H1 (cell line): Measurements from ENCODE around the gene LAYN. TPM values are rescaled to one million over a fixed set of nuclear protein-coding genes. Genes with fewer than 3 reads are reported as not detected.

ENCODE experiments used
- CTCF ChIA-PET: fragments of 300-600 bp; sonication (Branson Sonifier 250); formaldehyde crosslinking; loops from one replicate; lab custom pipeline; 2021; ENCODE audit not compliant: partially characterized antibody; lab: Charles Lee
- POLR2A ChIA-PET: fragments of 300-600 bp; sonication (Branson Sonifier 250); formaldehyde crosslinking; loops from one replicate; lab custom pipeline; 2021; ENCODE audit warnings: inconsistent platforms; ENCODE audit not compliant: partially characterized antibody; lab: Charles Lee
- DNase-seq, 2 experiments: peaks; one replicate each; pipeline versions ENCODE4 v3.0.0 to v3.0.0-alpha.2; 2010 to 2022; ENCODE audit warnings: low spot score in 2 of 2, low read depth in 1 of 2, mixed read lengths in 1 of 2
- FAIRE-seq: peaks from 2 replicates; lab custom pipeline; 2011; peaks lifted over from hg19 to GRCh38; lab: Jason Lieb, UNC
- H2AFZ ChIP-seq: 2 replicates; pipeline ENCODE4 v1.8.1; 2012; ENCODE audit warnings: low read length, inconsistent platforms
- H2AK5ac ChIP-seq: 2 replicates; pipeline ENCODE4 v1.6.1; 2013; ENCODE audit warnings: low read depth, low read length
- H2BK120ac ChIP-seq: replicated peaks from 2 replicates; pipeline ENCODE3; 2013; ENCODE audit warnings: low read depth, low read length, inconsistent platforms
- H2BK12ac ChIP-seq: 2 replicates; pipeline ENCODE4 v1.6.1; 2013; ENCODE audit warnings: low read depth, low read length
- H2BK15ac ChIP-seq: 2 replicates; pipeline ENCODE4 v1.6.1; 2013; ENCODE audit warnings: low read length
- H2BK20ac ChIP-seq: 2 replicates; pipeline ENCODE4 v1.6.1; 2013; ENCODE audit warnings: low read length
- H2BK5ac ChIP-seq: 2 replicates; pipeline ENCODE4 v1.6.1; 2013; ENCODE audit warnings: low read depth, low read length
- H3K14ac ChIP-seq: 2 replicates; pipeline ENCODE4 v1.6.1; 2013; ENCODE audit warnings: inconsistent platforms; ENCODE audit not compliant: insufficient read length
- H3K18ac ChIP-seq: 2 replicates; pipeline ENCODE4 v1.6.1; 2013; ENCODE audit warnings: low read length; ENCODE audit errors: extremely low read depth
- H3K23ac ChIP-seq: 2 replicates; pipeline ENCODE4 v1.6.1; 2013; ENCODE audit warnings: inconsistent platforms; ENCODE audit not compliant: insufficient read length
- H3K23me2 ChIP-seq: 2 replicates; pipeline ENCODE4 v1.6.1; 2013; ENCODE audit warnings: low read depth, low read length
- H3K27ac ChIP-seq: 2 replicates; pipeline ENCODE4 v1.6.1; 2011; ENCODE audit warnings: low read depth, low read length, inconsistent platforms
- H3K27me3 ChIP-seq, 4 experiments: replicated peaks in 1 of 4; 1 replicate in 1 of 4; 2 replicates in 3 of 4; pipeline versions ENCODE4 v1.6.1 to v1.8.1; 2011 to 2013; ENCODE audit warnings: low read length in 3 of 4, mild to moderate bottlenecking in 3 of 4, inconsistent platforms in 2 of 4, mixed read lengths in 2 of 4, moderate library complexity in 1 of 4; ENCODE audit not compliant: control insufficient read depth in 3 of 4, insufficient read depth in 3 of 4; ENCODE audit errors: extremely low read depth in 1 of 4
- H3K36me3 ChIP-seq, 4 experiments: 2 replicates each; pipeline versions ENCODE4 v1.6.1 to v1.8.1; 2011 to 2013; ENCODE audit warnings: mild to moderate bottlenecking in 4 of 4, low read length in 3 of 4, moderate library complexity in 2 of 4, control low read depth in 1 of 4, inconsistent platforms in 1 of 4; ENCODE audit not compliant: insufficient read depth in 4 of 4, control insufficient read depth in 2 of 4
- H3K4ac ChIP-seq: replicated peaks from 2 replicates; pipeline ENCODE3; 2013; ENCODE audit warnings: low read length, low read depth, mixed read lengths, inconsistent platforms; ENCODE audit not compliant: insufficient read length
- H3K4me1 ChIP-seq, 4 experiments: replicated peaks in 1 of 4; 1 replicate in 1 of 4; 2 replicates in 3 of 4; pipeline versions ENCODE4 v1.6.1 to v1.8.1; 2011 to 2013; ENCODE audit warnings: low read length in 3 of 4, inconsistent platforms in 2 of 4, mixed read lengths in 1 of 4; ENCODE audit not compliant: insufficient read depth in 4 of 4, control insufficient read depth in 3 of 4
- H3K4me2 ChIP-seq, 2 experiments: 2 replicates each; pipeline versions ENCODE4 v1.6.1 to v1.8.1; 2011 to 2013; ENCODE audit warnings: low read depth in 2 of 2, low read length in 2 of 2, control low read depth in 1 of 2, inconsistent platforms in 1 of 2, mild to moderate bottlenecking in 1 of 2; ENCODE audit not compliant: insufficient read depth in 1 of 2
- H3K4me3 ChIP-seq, 4 experiments: fragments of 200-600, 300-600 bp in 1 of 4; sonication (generic), shearing (Covaris generic), sonication (Bioruptor Twin) in 1 of 4; 2 replicates each; pipeline versions ENCODE4 v1.5.1 to v1.8.1; 2011 to 2016; ENCODE audit warnings: low read length in 4 of 4, low read depth in 3 of 4, control low read depth in 2 of 4, inconsistent platforms in 2 of 4, mild to moderate bottlenecking in 2 of 4, mixed read lengths in 1 of 4, moderate library complexity in 1 of 4; ENCODE audit not compliant: insufficient read depth in 2 of 4; ENCODE audit errors: extremely low read depth in 1 of 4
- H3K56ac ChIP-seq: replicated peaks from 2 replicates; pipeline ENCODE3; 2013; ENCODE audit warnings: low read depth, mild to moderate bottlenecking, mixed read lengths, low read length, inconsistent platforms; ENCODE audit not compliant: insufficient read length
- H3K79me1 ChIP-seq: 2 replicates; pipeline ENCODE4 v1.6.1; 2013; ENCODE audit warnings: low read depth, low read length, control low read depth
- H3K79me2 ChIP-seq, 2 experiments: 2 replicates each; pipeline versions ENCODE4 v1.6.1 to v1.8.1; 2012 to 2013; ENCODE audit warnings: low read length in 2 of 2, mild to moderate bottlenecking in 2 of 2, inconsistent platforms in 1 of 2; ENCODE audit not compliant: insufficient read depth in 2 of 2, control insufficient read depth in 1 of 2
- H3K9ac ChIP-seq, 4 experiments: replicated peaks in 1 of 4; 1 replicate in 1 of 4; 2 replicates in 3 of 4; pipeline versions ENCODE4 v1.6.1 to v1.8.1; 2011 to 2013; ENCODE audit warnings: low read depth in 3 of 4, low read length in 3 of 4, control low read depth in 2 of 4, mild to moderate bottlenecking in 2 of 4, moderate library complexity in 2 of 4, inconsistent platforms in 1 of 4; ENCODE audit errors: extremely low read depth in 1 of 4
- H3K9me3 ChIP-seq, 2 experiments: 2 replicates each; pipeline versions ENCODE4 v1.6.1 to v1.8.1; 2012 to 2013; ENCODE audit warnings: mild to moderate bottlenecking in 2 of 2, moderate library complexity in 2 of 2, control low read depth in 1 of 2, inconsistent platforms in 1 of 2, low read depth in 1 of 2, low read length in 1 of 2, mixed read lengths in 1 of 2; ENCODE audit not compliant: insufficient read depth in 2 of 2
- H4K20me1 ChIP-seq, 2 experiments: replicated peaks in 1 of 2; 2 replicates each; pipeline versions ENCODE3 to v1.8.1; 2011 to 2013; ENCODE audit warnings: inconsistent platforms in 2 of 2, low read length in 2 of 2, mild to moderate bottlenecking in 1 of 2; ENCODE audit not compliant: insufficient read depth in 2 of 2, control insufficient read depth in 1 of 2
- H4K5ac ChIP-seq: 2 replicates; pipeline ENCODE4 v1.6.1; 2013; ENCODE audit warnings: low read length, low read depth, mixed read lengths, inconsistent platforms; ENCODE audit not compliant: insufficient read length
- H4K8ac ChIP-seq: 2 replicates; pipeline ENCODE4 v1.8.0; 2013; ENCODE audit warnings: mild to moderate bottlenecking, moderate library complexity, low read length, inconsistent platforms; ENCODE audit not compliant: insufficient read depth; ENCODE audit errors: extremely low read depth
- H4K91ac ChIP-seq: replicated peaks from 2 replicates; pipeline ENCODE3; 2013; ENCODE audit warnings: low read length, mixed read lengths, inconsistent platforms; ENCODE audit not compliant: insufficient read length
- CREB1 ChIP-seq: IDR thresholded peaks from 2 replicates; pipeline ENCODE4 v1.6.1; 2012; ENCODE audit warnings: inconsistent platforms
- CTBP2 ChIP-seq: IDR thresholded peaks from 2 replicates; pipeline ENCODE4 v1.7.0; 2011; ENCODE audit warnings: borderline replicate concordance, mild to moderate bottlenecking, moderate library complexity, mixed read lengths, low read length; ENCODE audit not compliant: insufficient read depth, insufficient read length
- JUND ChIP-seq: IDR thresholded peaks from 2 replicates; pipeline ENCODE4 v1.6.1; 2011; ENCODE audit warnings: mild to moderate bottlenecking, improper control_type of control experiment, low read length
- PHF8 ChIP-seq: fragments of 200-600 bp; sonication (generic); conservative IDR thresholded peaks from 2 replicates; pipeline ENCODE4 v1.7.1; 2012; ENCODE audit warnings: low read depth, mild to moderate bottlenecking, inconsistent platforms, low read length, moderate library complexity
- RBBP5 ChIP-seq: IDR thresholded peaks from 2 replicates; pipeline ENCODE4 v1.7.1; 2012; ENCODE audit warnings: low read depth, mild to moderate bottlenecking, inconsistent platforms, low read length, moderate library complexity, borderline replicate concordance
- RXRA ChIP-seq: IDR thresholded peaks from 2 replicates; pipeline ENCODE4 v1.6.1; 2011; ENCODE audit warnings: low read depth, mild to moderate bottlenecking, low read length, moderate library complexity; ENCODE audit not compliant: insufficient read depth
- SUZ12 ChIP-seq: fragments of 200-600 bp; sonication (generic); IDR thresholded peaks from 2 replicates; pipeline ENCODE4 v1.6.1; 2012; ENCODE audit warnings: mild to moderate bottlenecking, inconsistent platforms, low read length, moderate library complexity, mixed read lengths
- WGBS, 2 experiments: shearing (Covaris generic) in 1 of 2; methylation state at CpG; one replicate each; pipeline versions ENCODE4 v1.1.6 to v1.1.7; 2013 to 2015; ENCODE audit warnings: low lambda C conversion rate in 2 of 2, mixed read lengths in 2 of 2, inconsistent platforms in 1 of 2, low coverage in 1 of 2, missing lambda C conversion rate in 1 of 2; ENCODE audit not compliant: insufficient replicate concordance in 2 of 2, insufficient coverage in 1 of 2, insufficient read length in 1 of 2; ENCODE audit errors: extremely low coverage in 1 of 2, missing lambda C conversion rate in 1 of 2; 5-methylcytosine and 5-hydroxymethylcytosine counted together
- polyA plus RNA-seq, 7 experiments: library from polyadenylated mRNA; depleted of rRNA in 3 of 7; stranded (reverse) in 5 of 7; unstranded in 2 of 7; fragments of >200 nt in 5 of 7; fragments of 200-250 nt in 2 of 7; gene quantifications; 1 replicate in 5 of 7; 2 replicates in 1 of 7; 4 replicates in 1 of 7; pipeline versions ENCODE4 v1.2.1 to v1.2.3, GENCODE V29; 2011 to 2013; ENCODE audit warnings: missing spikeins in 2 of 7, mixed read lengths in 2 of 7
- total RNA-seq: library from RNA; stranded (reverse); fragmentation: NEBNext Ultra II Directional; extraction: Animal tissue kit (Norgen Biotek cat#: 25700); gene quantifications from 2 replicates; pipeline ENCODE4 v1.2.1, GENCODE V29; 2021

LAYN gene
- total and polyA plus RNA-seq, 2 of the 8 experiments (the other 6 are each of a cell fraction or from before 2014, with no cell fraction given), result 4.2 to 9.3 TPM

DNA sequence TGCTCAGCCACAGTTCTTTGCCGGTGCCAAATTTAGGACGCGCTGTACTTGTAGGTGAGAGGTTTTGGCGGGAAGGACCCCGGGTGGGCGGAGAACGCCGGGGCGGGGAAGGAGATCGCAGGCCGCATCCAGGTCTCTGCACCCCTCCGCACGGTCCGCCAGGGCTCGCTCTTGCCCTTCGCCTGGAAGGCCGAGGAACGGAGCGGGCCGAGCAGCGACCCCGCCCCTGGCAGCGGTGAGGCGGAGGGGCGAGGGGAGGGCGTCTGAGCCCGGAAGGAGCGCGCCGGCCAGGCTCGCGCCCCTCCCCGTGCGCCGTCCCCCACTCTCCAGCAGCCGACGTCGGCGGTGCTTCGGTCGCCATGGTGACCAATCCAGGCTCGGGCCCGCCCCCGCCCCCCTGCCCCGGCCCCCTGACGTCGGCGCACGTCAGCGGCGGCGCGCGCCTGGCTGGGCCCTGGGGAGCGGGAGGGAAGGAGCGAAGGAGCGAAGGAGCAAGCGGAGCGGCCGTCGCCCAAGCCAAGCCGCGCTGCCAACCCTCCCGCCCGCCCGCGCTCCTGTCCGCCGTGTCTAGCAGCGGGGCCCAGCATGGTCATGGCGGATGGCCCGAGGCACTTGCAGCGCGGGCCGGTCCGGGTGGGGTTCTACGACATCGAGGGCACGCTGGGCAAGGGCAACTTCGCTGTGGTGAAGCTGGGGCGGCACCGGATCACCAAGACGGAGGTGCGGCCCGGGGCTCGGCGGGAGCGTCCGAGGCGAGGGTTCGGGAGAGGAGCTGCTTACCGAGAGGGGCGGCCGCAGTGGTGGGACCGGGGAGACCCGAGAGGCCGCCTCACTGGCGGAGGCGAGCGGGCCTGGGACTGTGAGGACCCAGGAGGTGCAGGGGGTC, 61.7 kb downstream of the LAYN start, which contains the start of gene SIK2:
TSS of gene SIK2 (plus strand) at position 471 of the 886 bp plus-strand sequence. CDS start at position 586, 115 bp downstream.
- FAIRE-seq, result no peak
- no peak within 1 kb of the TSS for H2AK5ac ChIP-seq
- 1% methylated on average over 34 of the region's 100 CpGs; no CpG with 5 or more reads in 1 of the 2 experiments for WGBS, 2 experiments
- peak within 1 kb of the TSS; percentile 88 for H2AFZ ChIP-seq
- peaks cover 0 to 10% (median 3%) of the 10 kb centered on the region in 4 experiments; a peak in 2 of 7 replicates for H3K4me1 ChIP-seq
- no peak within 1 kb of the TSS for H3K14ac ChIP-seq
- DNase-seq, result peak; percentile 92
- no peak within 1 kb of the TSS for H2BK12ac ChIP-seq
- CTCF ChIA-PET, result interaction anchor here (0.5 to 3.2 kb wide), 17 partner anchors 10 to 285 kb away, joined by 3 to 22 read pairs (median 4); partner anchors contain the start of gene PPP2R1B
- no peak within 1 kb of the TSS for H3K4ac ChIP-seq
- H4K8ac ChIP-seq, result peak within 1 kb of the TSS; percentile 94
- H3K23ac ChIP-seq, result no peak within 1 kb of the TSS
- no peaks in the 10 kb centered on the region; the same call in 1 of the 2 replicates for H3K79me1 ChIP-seq
- H4K5ac ChIP-seq, result peak within 1 kb of the TSS; percentile 80
- H3K4me3 ChIP-seq, result peak within 1 kb of the TSS; percentile 62 to 96 (median 77)
- H4K91ac ChIP-seq, result peak within 1 kb of the TSS; percentile 81
- peak within 1 kb of the TSS; percentile 71 for H3K18ac ChIP-seq
- H3K4me2 ChIP-seq, result peak within 1 kb of the TSS; percentile 81 to 92
- H3K79me2 ChIP-seq, result peaks cover 0 to 17% of the 10 kb centered on the region in 2 experiments; a peak in 2 of 4 replicates
- peak within 1 kb of the TSS; percentile 66; the same call in 1 of the 2 replicates for H2BK5ac ChIP-seq
- H2BK15ac ChIP-seq, result no peak within 1 kb of the TSS
- H3K27ac ChIP-seq, result peak within 1 kb of the TSS; percentile 45; the same call in 1 of the 2 replicates
- H3K9me3 ChIP-seq, result no peaks in the 10 kb centered on the region
- peak within 1 kb of the TSS; percentile 16 for H3K56ac ChIP-seq
- no peaks in the 10 kb centered on the region for H3K36me3 ChIP-seq
- peaks cover 0 to 18% (median 12%) of the 10 kb centered on the region in 4 experiments; a peak in 5 of 7 replicates for H3K27me3 ChIP-seq
- POLR2A ChIA-PET, result interaction anchor here (0.7 to 1.5 kb wide), 4 partner anchors 164 to 175 kb away, joined by 3 to 9 read pairs (median 4); partner anchors contain the start of gene PPP2R1B
- peaks cover 6 to 7% of the 10 kb centered on the region in 2 experiments for H4K20me1 ChIP-seq
- H3K23me2 ChIP-seq, result peaks cover 5% of the 10 kb centered on the region; the same call in 1 of the 2 replicates
- no peak within 1 kb of the TSS for H2BK20ac ChIP-seq
- H2BK120ac ChIP-seq, result no peak within 1 kb of the TSS
- H3K9ac ChIP-seq, result peak within 1 kb of the TSS; percentile 16 to 78 (median 64); a peak in 6 of 7 replicates
- TF ChIP-seq RXRA (no peak), SUZ12 (no peak), PHF8 (peak; percentile 61), JUND (no peak), CTBP2 (no peak), CREB1 (peak; percentile 91), RBBP5 (peak; percentile 92)
